PC-3 (cell line): ENCODE results near the gene MGAT4A. TPM values are rescaled to one million over a fixed set of nuclear protein-coding genes. Genes with fewer than 3 reads are reported as not detected.

ENCODE experiments used
- ATAC-seq: fragments of 200-7000 bp; cut with Tn5 transposase; 2 replicates; pipeline ENCODE4 v1.9.1; 2020; ENCODE audit warnings: mild to moderate bottlenecking, moderate library complexity
- BruUV-seq: library from RNA; stranded (reverse); fragments of 400-500 nt; replicated peaks from 2 replicates; lab custom pipeline; 2021; lab: Mats Ljungman, UMichigan
- CTCF ChIA-PET: fragments of 300-600 bp; sonication (Branson Sonifier 250); formaldehyde crosslinking; loops from one replicate; lab custom pipeline; 2022; ENCODE audit warnings: antibody characterized with exemption; lab: Charles Lee
- POLR2A ChIA-PET: fragments of 300-600 bp; sonication (Branson Sonifier 250); formaldehyde crosslinking; loops from one replicate; lab custom pipeline; 2022; ENCODE audit warnings: antibody characterized with exemption; ENCODE audit not compliant: unreplicated experiment; lab: Charles Lee
- DNase-seq: peaks from one replicate; pipeline ENCODE4 v3.0.0-alpha.2; 2015
- H2AFZ ChIP-seq: fragments of 300-600 bp; sonication (generic); 2 replicates; pipeline ENCODE4 v1.6.0; 2016; ENCODE audit warnings: antibody characterized with exemption, low read length
- H3F3A ChIP-seq: fragments of 300-600 bp; sonication (generic); one replicate; pipeline ENCODE4 v1.6.0; 2017; ENCODE audit warnings: antibody characterized with exemption, low read length, control low read depth, mild to moderate bottlenecking; ENCODE audit not compliant: unreplicated experiment
- H3K27ac ChIP-seq: fragments of 300-600 bp; sonication (generic); 2 replicates; pipeline ENCODE4 v1.5.1; 2016; ENCODE audit warnings: mild to moderate bottlenecking, low read length
- H3K27me3 ChIP-seq: fragments of 300-600 bp; sonication (generic); 2 replicates; pipeline ENCODE4 v1.6.1; 2016; ENCODE audit warnings: low read length, mixed read lengths
- H3K36me3 ChIP-seq: fragments of 300-600 bp; sonication (generic); 2 replicates; pipeline ENCODE4 v1.6.1; 2016; ENCODE audit warnings: low read depth, mixed run types, low read length, mixed read lengths
- H3K4me1 ChIP-seq: fragments of 300-600 bp; sonication (generic); 2 replicates; pipeline ENCODE4 v1.5.1; 2016; ENCODE audit warnings: low read length; ENCODE audit not compliant: insufficient read depth
- H3K4me2 ChIP-seq: fragments of 300-600 bp; sonication (generic); 2 replicates; pipeline ENCODE4 v1.6.0; 2016; ENCODE audit warnings: low read length
- H3K4me3 ChIP-seq: fragments of 300-600 bp; sonication (generic); 2 replicates; pipeline ENCODE4 v1.5.1; 2016; ENCODE audit warnings: mild to moderate bottlenecking, low read length, mixed read lengths
- H3K79me2 ChIP-seq: fragments of 300-600 bp; sonication (generic); 2 replicates; pipeline ENCODE4 v1.6.1; 2017; ENCODE audit warnings: low read length, mixed read lengths
- H3K9ac ChIP-seq: fragments of 300-600 bp; sonication (generic); 2 replicates; pipeline ENCODE4 v1.6.0; 2016; ENCODE audit warnings: mild to moderate bottlenecking, low read length
- H3K9me2 ChIP-seq: fragments of 300-600 bp; sonication (generic); replicated peaks from 2 replicates; pipeline ENCODE4 v1.6.1; 2016; ENCODE audit warnings: mixed run types, low read length, mixed read lengths
- H3K9me3 ChIP-seq: fragments of 300-600 bp; sonication (generic); 2 replicates; pipeline ENCODE4 v1.6.1; 2016; ENCODE audit warnings: low read length, mixed read lengths
- H4K20me1 ChIP-seq: fragments of 300-600 bp; sonication (generic); 2 replicates; pipeline ENCODE4 v1.6.1; 2016; ENCODE audit warnings: low read length, mixed read lengths
- EZH2 ChIP-seq: fragments of 300-600 bp; sonication (generic); IDR thresholded peaks from one replicate; pipeline ENCODE4 v1.6.1; 2017; ENCODE audit warnings: antibody characterized with exemption, mild to moderate bottlenecking, low read length; ENCODE audit not compliant: unreplicated experiment
- EZH2phosphoT487 ChIP-seq: fragments of 300-600 bp; sonication (generic); IDR thresholded peaks from 2 replicates; pipeline ENCODE4 v1.6.1; 2018; ENCODE audit warnings: mild to moderate bottlenecking, antibody characterized with exemption, low read length, borderline replicate concordance
- intact Hi-C: fragments of 100-400 bp; cut with micrococcal nuclease; formaldehyde crosslinking; loops from 2 replicates; pipeline ENCODE4 v1.9.0; 2023
- total RNA-seq: library from RNA; depleted of rRNA; stranded (reverse); fragments of >200 nt; gene quantifications from 2 replicates; pipeline ENCODE4 v1.2.3, GENCODE V29; 2014
- TF ChIP-seq, protein P1 (sequence below): fragments of 300-600 bp; sonication (generic); conservative IDR thresholded peaks from 2 replicates; pipeline ENCODE4 v1.5.1; 2017; ENCODE audit warnings: antibody characterized with exemption, low read depth, mild to moderate bottlenecking, low read length

The MGAT4A gene
- total RNA-seq, 1 experiment from 2014 or later = 6.1 TPM

GRCh38 chr2:98734823-98735260, 3.9 kb upstream of the MGAT4A start:
- ChIA-PET CTCF (no interaction called here), POLR2A (no interaction called here)
- Histone ChIP-seq H3K9me3 (no peaks in the 10 kb centered on the region), H3K4me1 (peaks cover 31% of the 10 kb centered on the region), H3K4me3 (no peak overlapping the region), H2AFZ (no peak overlapping the region), H3K9ac (no peak overlapping the region), H3K27ac (no peak overlapping the region), H3K36me3 (no peaks in the 10 kb centered on the region), H3K27me3 (no peaks in the 10 kb centered on the region), H3F3A (no peaks in the 10 kb centered on the region), H3K4me2 (no peak overlapping the region), H4K20me1 (no peaks in the 10 kb centered on the region), H3K9me2 (no peaks in the 10 kb centered on the region), H3K79me2 (no peaks in the 10 kb centered on the region)
- DNase-seq (no peak), ATAC-seq (no peak)
- no TSS peak for BruUV-seq
- intact Hi-C loops = loop anchor here (5.0 kb wide), 1 partner anchor 332 kb away; no protein-coding TSS in a partner anchor
- no peak for TF ChIP-seq EZH2
- no peak for TF ChIP-seq EZH2phosphoT487

GRCh38 chr2:98734162-98734561, 3.2 kb upstream of the MGAT4A start:
- TF ChIP-seq EZH2 (no peak), EZH2phosphoT487 (no peak)
- TF ChIP-seq, protein P1, sequence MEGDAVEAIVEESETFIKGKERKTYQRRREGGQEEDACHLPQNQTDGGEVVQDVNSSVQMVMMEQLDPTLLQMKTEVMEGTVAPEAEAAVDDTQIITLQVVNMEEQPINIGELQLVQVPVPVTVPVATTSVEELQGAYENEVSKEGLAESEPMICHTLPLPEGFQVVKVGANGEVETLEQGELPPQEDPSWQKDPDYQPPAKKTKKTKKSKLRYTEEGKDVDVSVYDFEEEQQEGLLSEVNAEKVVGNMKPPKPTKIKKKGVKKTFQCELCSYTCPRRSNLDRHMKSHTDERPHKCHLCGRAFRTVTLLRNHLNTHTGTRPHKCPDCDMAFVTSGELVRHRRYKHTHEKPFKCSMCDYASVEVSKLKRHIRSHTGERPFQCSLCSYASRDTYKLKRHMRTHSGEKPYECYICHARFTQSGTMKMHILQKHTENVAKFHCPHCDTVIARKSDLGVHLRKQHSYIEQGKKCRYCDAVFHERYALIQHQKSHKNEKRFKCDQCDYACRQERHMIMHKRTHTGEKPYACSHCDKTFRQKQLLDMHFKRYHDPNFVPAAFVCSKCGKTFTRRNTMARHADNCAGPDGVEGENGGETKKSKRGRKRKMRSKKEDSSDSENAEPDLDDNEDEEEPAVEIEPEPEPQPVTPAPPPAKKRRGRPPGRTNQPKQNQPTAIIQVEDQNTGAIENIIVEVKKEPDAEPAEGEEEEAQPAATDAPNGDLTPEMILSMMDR = no peak
- H3K4me3 ChIP-seq = no peak overlapping the region
- H2AFZ ChIP-seq = no peak overlapping the region
- H3K27ac ChIP-seq = no peak overlapping the region
- CTCF ChIA-PET = no interaction called here
- no peaks in the 10 kb centered on the region for H3K27me3 ChIP-seq
- ATAC-seq = no peak
- DNase-seq = no peak
- BruUV-seq = no TSS peak
- H4K20me1 ChIP-seq = no peaks in the 10 kb centered on the region
- H3K9ac ChIP-seq = no peak overlapping the region
- no peaks in the 10 kb centered on the region for H3K9me2 ChIP-seq
- H3K9me3 ChIP-seq = no peaks in the 10 kb centered on the region
- no peak overlapping the region for H3K4me2 ChIP-seq
- peaks cover 34% of the 10 kb centered on the region for H3K4me1 ChIP-seq
- H3K36me3 ChIP-seq = no peaks in the 10 kb centered on the region
- no peaks in the 10 kb centered on the region for H3F3A ChIP-seq
- H3K79me2 ChIP-seq = 0 out of 2 replicates have a peak, but pooled peaks cover 3% of the 10 kb centered on the region
- POLR2A ChIA-PET = no interaction called here
- intact Hi-C loops = loop anchor here (5.0 kb wide), 1 partner anchor 333 kb away; no protein-coding TSS in a partner anchor

- no peak overlapping the region for H3K4me3 ChIP-seq
- no peak overlapping the region for H2AFZ ChIP-seq
- CTCF ChIA-PET = interaction anchor here (0.6 kb wide), 1 partner anchor 105 kb away, joined by 3 read pairs; no protein-coding TSS in a partner anchor
- H3K9me3 ChIP-seq = no peaks in the 10 kb centered on the region
- no peak overlapping the region for H3K4me2 ChIP-seq
- ATAC-seq (no peak), DNase-seq (no peak)
- H3K27me3 ChIP-seq = no peaks in the 10 kb centered on the region
- no TSS peak for BruUV-seq
- H3K79me2 ChIP-seq = 0 out of 2 replicates have a peak, but pooled peaks cover 6% of the 10 kb centered on the region
- H3K9ac ChIP-seq = no peak overlapping the region
- no peaks in the 10 kb centered on the region for H3K36me3 ChIP-seq
- H3K27ac ChIP-seq = no peak overlapping the region
- H4K20me1 ChIP-seq = no peaks in the 10 kb centered on the region
- intact Hi-C loops = loop anchor here (5.0 kb wide), 1 partner anchor 335 kb away; no protein-coding TSS in a partner anchor
- TF ChIP-seq EZH2phosphoT487 = no peak
- TF ChIP-seq, protein P1 = no peak
- TF ChIP-seq EZH2 = no peak
- peaks cover 35% of the 10 kb centered on the region for H3K4me1 ChIP-seq
- H3K9me2 ChIP-seq = no peaks in the 10 kb centered on the region
- H3F3A ChIP-seq = no peaks in the 10 kb centered on the region
- POLR2A ChIA-PET = no interaction called here
These were observed 1.6 kb upstream of the MGAT4A start for GRCh38 chr2:98732430-98733051.
